ENCODE measurements around the gene CD244. TPM values are rescaled to one million over a fixed set of nuclear protein-coding genes. Genes with fewer than 3 reads are reported as not detected.
"Not testable (repeated sequence)": the region's sequence is repeated elsewhere in the genome, so short reads cannot be mapped to it uniquely, and the experiment has no call there.

Gene CD244
- total RNA-seq, 1 donor from 2014 or later: not detected

GRCh38 chr1:160877221-160877620 is 14.5 kb upstream of the CD244 start:
- Mint-ChIP-seq H3K4me3 (ENCODE audit: unreplicated experiment) (no peak overlapping the region), H3K4me1 (ENCODE audit: unreplicated experiment) (no peaks in the 10 kb centered on the region), H3K36me3 (ENCODE audit: unreplicated experiment) (no peaks in the 10 kb centered on the region), H3K27me3 (ENCODE audit: unreplicated experiment) (no peaks in the 10 kb centered on the region), H3K27ac (ENCODE audit: unreplicated experiment) (no peak overlapping the region), H3K9me3 (ENCODE audit: unreplicated experiment) (no peaks in the 10 kb centered on the region)
- no peak for DNase-seq (ENCODE audit: extremely low spot score, unreplicated experiment)
- no peak for TF ChIP-seq CTCF (IDR thresholded peaks at IDR 0.05)

GRCh38 chr1:160876311-160876710 is 13.6 kb upstream of the CD244 start:
- TF ChIP-seq CTCF (IDR thresholded peaks at IDR 0.05): no peak
- H3K27ac Mint-ChIP-seq (ENCODE audit: unreplicated experiment): no peak overlapping the region
- no peaks in the 10 kb centered on the region for H3K4me1 Mint-ChIP-seq (ENCODE audit: unreplicated experiment)
- no peaks in the 10 kb centered on the region for H3K36me3 Mint-ChIP-seq (ENCODE audit: unreplicated experiment)
- H3K27me3 Mint-ChIP-seq (ENCODE audit: unreplicated experiment): no peaks in the 10 kb centered on the region
- H3K9me3 Mint-ChIP-seq (ENCODE audit: unreplicated experiment): no peaks in the 10 kb centered on the region
- H3K4me3 Mint-ChIP-seq (ENCODE audit: unreplicated experiment): no peak overlapping the region
- DNase-seq (ENCODE audit: extremely low spot score, unreplicated experiment): no peak

- H3K27ac Mint-ChIP-seq (ENCODE audit: unreplicated experiment): not testable (repeated sequence)
These were observed 12.9 kb upstream of the CD244 start for GRCh38 chr1:160875591-160875990.

GRCh38 chr1:160874935-160875334 is 12.2 kb upstream of the CD244 start:
- no peak overlapping the region for H3K4me3 Mint-ChIP-seq (ENCODE audit: unreplicated experiment)
- H3K27me3 Mint-ChIP-seq (ENCODE audit: unreplicated experiment): no peaks in the 10 kb centered on the region
- no peak for DNase-seq (ENCODE audit: extremely low spot score, unreplicated experiment)
- no peak overlapping the region for H3K27ac Mint-ChIP-seq (ENCODE audit: unreplicated experiment)
- no peak for TF ChIP-seq CTCF (IDR thresholded peaks at IDR 0.05)
- H3K36me3 Mint-ChIP-seq (ENCODE audit: unreplicated experiment): no peaks in the 10 kb centered on the region
- H3K4me1 Mint-ChIP-seq (ENCODE audit: unreplicated experiment): no peaks in the 10 kb centered on the region
- no peaks in the 10 kb centered on the region for H3K9me3 Mint-ChIP-seq (ENCODE audit: unreplicated experiment)

More at GRCh38 chr1:160875591-160875990, 12.9 kb upstream of the CD244 start:
- H3K27me3 Mint-ChIP-seq (ENCODE audit: unreplicated experiment); H3K36me3 Mint-ChIP-seq (ENCODE audit: unreplicated experiment); H3K9me3 Mint-ChIP-seq (ENCODE audit: unreplicated experiment); DNase-seq (ENCODE audit: extremely low spot score, unreplicated experiment); H3K4me3 Mint-ChIP-seq (ENCODE audit: unreplicated experiment); H3K4me1 Mint-ChIP-seq (ENCODE audit: unreplicated experiment): not testable (repeated sequence)

GRCh38 chr1:160868141-160868540 is 5.5 kb upstream of the CD244 start:
- Mint-ChIP-seq H3K9me3 (ENCODE audit: unreplicated experiment) (no peaks in the 10 kb centered on the region), H3K27ac (ENCODE audit: unreplicated experiment) (no peak overlapping the region), H3K4me3 (ENCODE audit: unreplicated experiment) (no peak overlapping the region), H3K36me3 (ENCODE audit: unreplicated experiment) (no peaks in the 10 kb centered on the region), H3K27me3 (ENCODE audit: unreplicated experiment) (no peaks in the 10 kb centered on the region), H3K4me1 (ENCODE audit: unreplicated experiment) (no peaks in the 10 kb centered on the region)
- DNase-seq (ENCODE audit: extremely low spot score, unreplicated experiment): no peak
- TF ChIP-seq CTCF (IDR thresholded peaks at IDR 0.05): no peak

GRCh38 chr1:160867651-160868050 is 5.0 kb upstream of the CD244 start:
- not testable (repeated sequence) for DNase-seq (ENCODE audit: extremely low spot score, unreplicated experiment); H3K4me3 Mint-ChIP-seq (ENCODE audit: unreplicated experiment); H3K36me3 Mint-ChIP-seq (ENCODE audit: unreplicated experiment); H3K9me3 Mint-ChIP-seq (ENCODE audit: unreplicated experiment); H3K4me1 Mint-ChIP-seq (ENCODE audit: unreplicated experiment); H3K27me3 Mint-ChIP-seq (ENCODE audit: unreplicated experiment); H3K27ac Mint-ChIP-seq (ENCODE audit: unreplicated experiment)

Measured in osteocyte (in vitro differentiated cells).